Ishikawa (cell line): ENCODE results near the gene EXPH5.

Experiments
- CEBPB ChIP-seq: IDR thresholded peaks from 2 replicates; pipeline ENCODE4 v1.6.1; 2012
- EGR1 ChIP-seq: IDR thresholded peaks from 2 replicates; pipeline ENCODE4 v1.6.1; 2012
- EP300 ChIP-seq: IDR thresholded peaks from 2 replicates; pipeline ENCODE4 v1.6.1; 2012; ENCODE audit warnings: borderline replicate concordance
- RAD21 ChIP-seq: IDR thresholded peaks from 2 replicates; pipeline ENCODE4 v1.6.1; 2012; ENCODE audit warnings: low read depth

DNA sequence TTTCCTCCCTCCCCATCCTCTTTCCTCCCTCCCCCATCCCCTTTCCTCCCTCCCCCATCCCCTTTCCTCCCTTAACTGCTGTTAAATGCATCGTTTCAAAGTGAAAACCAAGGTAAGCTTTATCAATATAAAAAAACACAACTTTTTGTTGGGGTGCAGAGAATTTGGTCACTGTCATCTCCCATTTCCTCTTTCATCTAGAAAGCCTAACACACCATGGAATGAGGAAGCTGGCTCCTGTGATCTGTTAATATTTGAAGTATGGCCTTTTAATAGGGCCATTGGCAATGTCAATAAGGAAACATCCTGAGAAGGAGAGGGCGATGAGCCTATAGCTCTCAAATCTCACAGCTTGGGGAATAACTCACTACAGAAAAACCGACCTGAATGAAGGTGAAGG lies 7.0 kb downstream of the EXPH5 start:
- no peak for TF ChIP-seq EP300
- no peak for TF ChIP-seq RAD21
- TF ChIP-seq CEBPB, result no peak
- TF ChIP-seq EGR1, result no peak
